HEK293T (cell line): ENCODE data around the gene CLIC6.

ENCODE experiments used
- BHLHE40 ChIP-seq: fragments of 450-650 bp; IDR thresholded peaks from 2 replicates; pipeline ENCODE4 v1.6.1; 2016; ENCODE audit warnings: mild to moderate bottlenecking, moderate library complexity, borderline replicate concordance
- HDGF ChIP-seq: fragments of 450-650 bp; IDR thresholded peaks from 2 replicates; pipeline ENCODE4 v1.6.1; 2017; ENCODE audit warnings: antibody characterized with exemption, borderline replicate concordance
- PKNOX1 ChIP-seq: fragments of 450-650 bp; IDR thresholded peaks from 2 replicates; pipeline ENCODE4 v1.6.1; 2016

- TF ChIP-seq BHLHE40 (no peak), HDGF (no peak), PKNOX1 (no peak)
Observed at GRCh38 chr21:34702341-34703170, 33.8 kb downstream of the CLIC6 start.
